HT-29 (cell line): ENCODE data around the gene CARM1. TPM values are rescaled to one million over a fixed set of nuclear protein-coding genes. Genes with fewer than 3 reads are reported as not detected.
"Not testable (repeated sequence)": the region's sequence is repeated elsewhere in the genome, so short reads cannot be mapped to it uniquely, and the experiment has no call there.

Experiments used
- DNase-seq: peaks from one replicate; pipeline ENCODE4 v3.0.0-alpha.2; 2015; ENCODE audit warnings: low spot score
- total RNA-seq: library from RNA; depleted of rRNA; stranded (reverse); fragments of >200 nt; shearing (Covaris generic); gene quantifications from 2 replicates; pipeline ENCODE4 v1.2.3, GENCODE V29; 2014; rRNA removed

Gene CARM1
- 40.7 and 46.0 TPM in 2 replicates for total RNA-seq

- peak; percentile 93 for DNase-seq
Measured at GRCh38 chr19:10870955-10871603, at the start of gene CARM1. TSS of gene CARM1 (plus strand) at chr19:10871553. CDS start at chr19:10871703, 150 bp downstream.

- DNase-seq = no peak
Measured at GRCh38 chr19:10823690-10824089, 47.7 kb upstream of the CARM1 start.

DNA sequence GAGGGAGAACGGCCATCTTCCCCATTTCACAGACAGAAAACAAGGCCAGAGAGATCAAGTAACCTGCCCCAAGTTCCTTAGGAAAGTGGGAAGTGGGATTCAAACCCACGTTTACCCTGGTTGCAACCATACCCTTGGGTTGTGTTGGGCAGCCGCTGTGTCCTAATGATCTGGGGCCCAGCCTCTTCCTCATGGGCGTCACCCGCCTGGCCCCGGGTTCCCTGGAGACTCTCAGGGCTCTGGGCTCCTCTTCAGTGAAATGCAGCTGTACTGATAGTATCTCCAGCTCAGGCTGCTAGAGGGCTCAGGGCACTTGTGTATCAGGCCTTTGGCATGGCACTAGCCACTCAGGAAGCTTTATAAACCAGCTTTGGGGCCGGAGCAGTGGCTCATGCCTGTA, 45.1 kb upstream of the CARM1 start:
- no peak for DNase-seq

DNA sequence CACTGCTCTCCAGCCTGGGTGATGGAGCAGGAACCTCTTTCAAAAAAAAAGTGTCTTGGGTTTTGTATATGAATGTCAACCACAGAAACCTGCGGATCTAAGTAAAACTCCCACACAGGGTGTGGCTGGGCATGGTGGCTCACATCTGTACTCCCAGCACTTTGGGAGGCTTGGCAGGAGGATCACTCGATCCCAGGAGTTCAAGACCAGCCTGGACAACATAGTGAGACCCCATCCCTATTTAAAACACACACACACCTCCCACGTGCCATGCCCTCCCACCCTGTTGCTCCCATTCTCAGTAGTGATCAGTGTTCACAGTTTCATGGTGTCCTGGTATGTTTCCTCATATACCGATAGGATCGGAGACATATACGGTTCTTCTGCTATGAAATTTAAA, 44.5 kb upstream of the CARM1 start:
- no peak for DNase-seq

- DNase-seq = no peak
Measured at GRCh38 chr19:10828981-10829821, 42.2 kb upstream of the CARM1 start.

DNA sequence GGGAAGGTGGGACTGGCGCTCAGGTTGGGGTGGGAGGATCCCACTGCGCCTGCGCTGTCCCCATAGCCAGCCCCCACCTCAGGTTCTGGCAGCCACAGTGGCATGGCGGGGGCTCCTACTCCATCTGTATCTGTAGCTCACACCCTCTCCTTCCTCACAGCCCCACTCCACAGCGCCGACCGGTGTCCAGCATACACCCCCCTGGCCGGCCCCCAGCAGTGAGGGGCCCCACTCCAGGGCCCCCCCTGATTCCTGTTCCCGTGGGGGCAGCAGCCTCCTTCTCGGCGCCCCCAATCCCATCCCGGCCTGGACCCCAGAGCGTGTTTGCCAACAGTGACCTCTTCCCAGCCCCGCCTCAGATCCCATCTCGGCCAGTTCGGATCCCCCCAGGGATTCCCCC, 41.4 kb upstream of the CARM1 start:
- DNase-seq = no peak

DNA sequence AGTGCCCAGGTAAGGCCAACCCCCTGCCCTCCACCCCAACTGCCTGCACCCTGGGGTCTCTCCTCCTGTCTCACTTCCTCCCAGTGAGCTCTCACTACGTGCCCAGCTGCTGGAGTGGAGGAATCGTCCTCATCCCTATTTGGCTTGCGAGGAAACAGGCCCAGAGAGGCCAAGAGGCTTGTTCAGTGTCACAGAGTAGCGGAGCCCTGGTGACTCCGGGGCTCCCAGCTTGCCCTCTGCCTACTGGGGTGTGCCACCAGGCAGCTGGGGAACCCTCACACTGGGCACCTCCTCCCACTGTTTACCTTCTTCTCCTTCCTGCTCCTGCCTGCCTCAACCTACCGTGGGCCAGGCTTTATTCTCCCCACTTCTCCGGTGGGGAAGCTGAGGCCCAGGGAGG, 41.0 kb upstream of the CARM1 start:
- DNase-seq = no peak

DNA sequence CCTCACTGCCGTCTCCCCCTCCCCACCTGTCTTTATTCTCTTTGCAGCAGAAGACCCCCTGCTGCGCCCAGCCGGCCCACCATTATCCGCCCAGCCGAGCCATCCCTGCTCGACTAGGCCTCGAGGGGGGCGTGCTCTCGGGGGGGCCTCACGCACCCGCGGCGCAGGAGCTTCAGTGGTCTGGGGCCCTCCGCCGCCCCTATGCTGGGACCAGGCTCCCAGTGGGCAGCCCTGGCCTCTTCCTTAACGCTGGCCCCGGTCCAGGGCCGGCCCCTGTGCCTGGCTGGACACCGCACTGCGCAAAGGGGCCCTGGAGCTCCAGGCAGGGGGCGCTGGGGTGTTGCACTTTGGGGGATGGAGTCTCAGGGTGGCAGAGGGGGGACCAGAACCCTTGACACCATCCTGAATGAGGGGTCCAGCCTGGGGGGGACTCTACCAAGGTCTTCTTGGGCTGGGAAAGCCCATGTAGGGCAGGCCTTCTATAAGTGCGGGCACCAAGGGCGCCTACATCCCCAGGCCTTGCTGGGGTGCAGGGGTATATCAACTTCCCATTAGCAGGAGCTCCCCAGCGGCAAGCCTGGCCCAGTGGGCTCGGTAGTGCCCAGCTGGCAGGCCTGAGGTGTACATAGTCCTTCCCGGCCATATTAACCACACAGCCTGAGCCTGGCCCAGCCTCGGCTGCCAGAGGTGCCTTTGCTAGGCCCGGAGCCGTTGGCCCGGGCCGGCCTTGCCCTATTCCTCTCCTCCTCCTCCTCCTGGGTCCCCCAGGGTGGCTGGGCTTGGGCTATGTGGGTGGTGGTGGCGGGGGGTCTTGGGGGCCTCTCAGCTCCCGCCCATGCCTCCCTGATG, 40.2 kb upstream of the CARM1 start:
- DNase-seq = no peak

DNA sequence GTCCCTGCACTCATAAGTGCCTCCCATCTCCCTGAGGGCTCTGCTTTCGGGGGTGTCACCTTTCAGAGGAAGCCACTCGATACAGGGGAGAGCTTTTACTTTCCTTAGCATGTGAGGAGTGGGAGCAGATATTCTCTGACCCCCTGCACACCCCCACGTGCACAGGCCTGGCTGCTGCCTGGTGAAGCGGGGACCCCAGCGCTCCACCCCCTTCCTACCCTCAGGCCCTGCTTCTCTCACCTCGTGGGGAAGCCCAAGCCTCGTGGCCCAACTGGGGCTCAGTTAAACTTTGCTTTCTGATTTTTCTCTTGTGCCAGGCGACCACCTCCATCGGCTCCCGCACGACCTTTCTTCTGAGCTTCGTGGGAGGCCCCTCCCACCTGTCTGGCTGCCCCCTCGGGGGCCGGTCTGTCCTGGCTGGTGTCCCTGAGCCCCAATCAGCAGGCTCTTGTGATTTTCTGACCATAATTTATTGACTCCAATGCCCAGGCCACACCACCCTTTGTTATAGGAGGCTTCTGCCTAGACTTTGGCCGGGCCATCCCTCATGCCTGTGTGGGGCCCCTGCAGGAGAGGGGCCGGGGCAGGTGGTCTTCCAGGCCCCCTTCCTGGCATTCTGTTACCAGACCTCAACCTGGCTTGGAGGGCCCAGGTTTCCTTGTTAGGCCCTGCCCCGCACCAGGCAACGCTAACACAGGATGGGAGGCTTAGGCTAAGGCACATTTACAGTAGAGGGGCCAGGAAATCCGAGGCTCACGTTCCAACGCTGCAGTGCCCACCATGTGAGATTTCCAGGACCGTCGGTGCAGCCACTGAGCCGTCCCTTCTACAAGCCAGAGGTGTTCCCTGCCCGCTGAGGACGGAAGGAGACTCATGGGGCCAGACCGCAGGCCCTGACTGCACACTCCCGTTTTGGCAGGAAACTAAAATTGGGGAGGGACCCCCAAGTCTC, 39.1 kb upstream of the CARM1 start:
- DNase-seq = no peak

DNA sequence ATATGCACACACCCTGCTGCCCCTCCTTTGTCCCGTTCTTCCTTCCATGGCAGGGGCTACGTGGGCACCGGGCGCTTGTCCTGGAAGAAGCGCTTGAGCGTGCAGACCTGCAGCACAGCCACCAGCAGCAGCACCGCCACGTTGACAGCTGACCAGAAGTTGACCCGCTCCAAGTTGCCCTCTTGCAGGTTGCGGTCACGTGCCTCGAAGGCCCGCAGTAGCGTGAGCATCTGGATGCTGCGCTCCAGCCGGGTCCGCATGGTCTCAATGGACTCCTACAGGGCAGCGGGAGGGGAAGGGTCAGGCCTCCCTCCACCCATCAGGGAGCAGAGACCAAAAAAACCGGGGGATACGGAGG, 38.4 kb upstream of the CARM1 start:
- DNase-seq = no peak

DNA sequence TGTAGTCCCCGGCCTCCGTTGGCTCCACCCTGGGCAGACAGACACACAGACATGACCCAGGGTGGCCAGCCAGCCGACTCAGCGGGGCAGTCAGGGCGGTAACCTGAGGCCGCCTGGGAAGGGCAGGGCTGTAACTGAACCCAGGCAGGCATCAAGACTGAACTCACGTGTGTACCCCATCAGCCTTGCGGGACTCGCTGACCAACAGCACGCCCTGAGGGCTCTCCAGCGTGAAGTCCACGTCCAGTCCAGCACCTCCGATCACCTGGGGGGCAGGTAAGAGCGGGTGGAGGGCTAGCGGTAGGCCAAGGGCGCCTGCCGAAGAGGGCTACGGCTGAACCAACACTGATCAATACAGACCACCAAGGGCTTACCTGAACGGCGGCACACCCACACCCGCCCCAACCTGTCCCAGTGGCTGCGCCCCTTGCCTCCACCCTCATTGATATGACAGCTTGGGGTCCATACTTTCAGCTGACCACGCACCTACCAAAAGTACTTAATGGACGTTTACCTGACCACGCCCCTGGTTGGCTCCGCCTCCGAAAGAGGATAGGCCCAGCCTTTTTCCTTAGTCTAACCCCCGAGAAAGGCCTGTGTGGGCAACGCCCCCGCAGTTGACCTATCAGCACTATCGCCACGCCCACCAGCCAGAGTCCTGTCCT, 36.1 kb upstream of the CARM1 start:
- no peak for DNase-seq

DNA sequence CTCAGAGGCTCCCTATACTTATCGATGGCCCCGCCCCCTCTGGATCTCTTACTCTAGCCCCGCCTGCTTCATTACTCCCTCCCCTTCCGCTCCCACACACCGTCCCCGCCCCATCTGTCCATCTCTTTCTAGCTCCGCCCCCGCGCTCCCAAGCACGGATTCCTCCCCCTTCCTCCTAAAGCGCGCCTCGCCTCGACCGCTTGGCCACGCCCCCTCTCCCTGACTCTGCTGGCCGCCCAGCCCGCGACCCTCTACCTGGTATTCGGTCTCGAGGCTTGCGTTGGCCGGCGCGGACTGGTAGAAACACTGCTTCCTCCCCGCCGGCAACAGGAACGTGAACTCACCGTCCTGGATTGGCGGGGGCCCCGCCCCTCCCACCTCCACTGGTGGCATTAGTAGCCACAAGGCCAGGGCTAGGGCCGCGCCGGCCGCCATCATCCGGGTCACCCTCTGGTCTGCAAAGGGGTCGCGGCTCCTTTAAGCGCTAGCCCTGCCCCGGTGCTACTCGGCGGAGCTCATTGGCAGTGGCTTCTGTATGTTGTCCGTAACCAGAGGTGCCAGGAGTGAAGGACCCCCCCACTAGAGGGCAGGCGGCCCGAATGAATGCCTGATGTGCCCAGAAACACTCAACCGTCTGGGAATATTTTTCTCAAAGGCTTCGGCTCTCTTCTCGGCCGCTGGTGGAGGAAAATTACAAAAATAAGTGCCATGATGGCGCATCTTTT, 35.4 kb upstream of the CARM1 start, which contains the start of gene TMED1:
TMED1 (minus strand) TSS at position 459 of the 725 bp plus-strand sequence; CDS start at position 438, 21 bp downstream.
- peak; percentile 99 for DNase-seq

GRCh38 chr19:10836479-10837330, 34.6 kb upstream of the CARM1 start:
- DNase-seq = no peak

GRCh38 chr19:10837649-10838048, 33.7 kb upstream of the CARM1 start:
- not testable (repeated sequence) for DNase-seq

- DNase-seq = no peak
Measured at GRCh38 chr19:10838377-10838776, 33.0 kb upstream of the CARM1 start.

DNA sequence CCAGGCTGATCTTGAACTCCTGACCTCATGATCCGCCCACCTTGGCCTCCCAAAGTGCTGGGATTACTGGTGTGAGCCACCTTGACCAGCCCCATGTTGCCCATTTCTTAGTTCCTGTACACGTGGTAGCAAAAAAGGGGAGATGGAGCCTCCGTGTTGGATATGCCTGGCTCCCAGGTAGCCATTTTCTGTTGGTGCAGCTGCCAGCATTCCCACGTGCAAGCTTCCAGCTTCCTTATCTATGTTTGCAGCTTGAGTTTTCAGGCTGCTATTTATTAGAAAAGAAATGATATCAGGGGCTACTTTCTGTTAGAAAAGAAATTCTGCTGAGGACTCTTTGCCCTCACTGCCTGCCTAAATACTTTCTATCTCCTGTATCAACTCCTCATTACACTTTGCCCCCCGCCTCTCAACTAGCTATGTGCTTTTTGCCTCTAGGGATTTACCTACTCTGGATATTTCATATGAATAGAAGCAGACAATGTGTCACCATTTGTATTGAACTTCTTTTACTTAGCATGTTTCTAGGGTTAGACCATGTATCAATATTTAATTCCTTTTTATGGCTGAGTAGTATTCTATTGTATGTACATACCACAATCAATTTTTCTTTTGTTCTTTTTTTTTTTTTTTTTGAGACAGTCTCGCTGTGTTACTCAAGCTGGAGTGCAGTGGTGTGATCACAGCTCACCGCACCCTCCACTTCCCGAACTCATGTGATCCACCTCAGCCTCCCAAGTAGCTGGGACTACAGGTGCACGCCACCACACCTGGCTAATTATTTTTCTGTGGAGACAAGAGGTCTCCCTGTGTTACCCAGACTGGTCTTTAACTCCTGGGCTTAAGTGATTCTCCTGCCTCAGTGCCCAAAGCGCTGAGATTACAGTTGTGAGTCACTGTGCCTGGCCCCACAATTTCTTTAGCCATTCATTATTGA, 32.0 kb upstream of the CARM1 start:
- DNase-seq = no peak

- no peak for DNase-seq
Measured at GRCh38 chr19:10842788-10843187, 28.6 kb upstream of the CARM1 start.
